HG03103 (cell line): Measurements from ENCODE around the gene SLIT1.

Source experiments
- ATAC-seq: cut with Tn5 transposase; IDR thresholded peaks from one replicate; pipeline ENCODE4 v1.9.1; 2021; ENCODE audit warnings: low read depth; ENCODE audit not compliant: unreplicated experiment

SLIT1 gene

GRCh38 chr10:97204826-97205679 is 19.3 kb upstream of the SLIT1 start:
- no peak for ATAC-seq

GRCh38 chr10:97203220-97203619 is 17.5 kb upstream of the SLIT1 start:
- no peak for ATAC-seq

- ATAC-seq, result no peak
These were observed 14.9 kb upstream of the SLIT1 start for GRCh38 chr10:97200616-97201015.

GRCh38 chr10:97199152-97199551 is 13.4 kb upstream of the SLIT1 start:
- no peak for ATAC-seq

GRCh38 chr10:97197030-97197500 is 11.3 kb upstream of the SLIT1 start:
- ATAC-seq, result no peak

GRCh38 chr10:97196223-97197029 is 10.7 kb upstream of the SLIT1 start:
- ATAC-seq, result peak; percentile 63

- no peak for ATAC-seq
These were observed 10.0 kb upstream of the SLIT1 start for GRCh38 chr10:97195706-97196222.

GRCh38 chr10:97192952-97193435 is 7.2 kb upstream of the SLIT1 start:
- no peak for ATAC-seq

- no peak for ATAC-seq
These were observed 4.7 kb upstream of the SLIT1 start for GRCh38 chr10:97190450-97190849.

GRCh38 chr10:97188261-97188711 is 2.5 kb upstream of the SLIT1 start:
- ATAC-seq, result no peak

GRCh38 chr10:97186911-97187310 is 1.2 kb upstream of the SLIT1 start:
- ATAC-seq, result no peak

GRCh38 chr10:97184971-97185325 is 811 bp downstream of the SLIT1 start:
- ATAC-seq, result no peak

- ATAC-seq, result no peak
These were observed 2.4 kb downstream of the SLIT1 start for GRCh38 chr10:97183314-97183713.

GRCh38 chr10:97182288-97182990 is 3.3 kb downstream of the SLIT1 start:
- ATAC-seq, result no peak

GRCh38 chr10:97180986-97181385 is 4.8 kb downstream of the SLIT1 start:
- no peak for ATAC-seq

GRCh38 chr10:97180363-97180755 is 5.4 kb downstream of the SLIT1 start:
- no peak for ATAC-seq

- no peak for ATAC-seq
These were observed 5.9 kb downstream of the SLIT1 start for GRCh38 chr10:97179731-97180362.

GRCh38 chr10:97179311-97179710 is 6.4 kb downstream of the SLIT1 start:
- ATAC-seq, result no peak

GRCh38 chr10:97178074-97178473 is 7.7 kb downstream of the SLIT1 start:
- ATAC-seq, result no peak

GRCh38 chr10:97176226-97176625 is 9.5 kb downstream of the SLIT1 start:
- ATAC-seq, result no peak
